HEK293 (cell line): ENCODE results near the gene FAM83C.

Source experiments
- CTCF ChIA-PET: fragments of 350-600 bp; formaldehyde crosslinking; extraction: SDS; loops from one replicate; lab custom pipeline; 2021; ENCODE audit warnings: antibody characterized with exemption; lab: Yijun Ruan, JAX
- POLR2A ChIA-PET: fragments of 300-600 bp; formaldehyde crosslinking; extraction: SDS; loops from one replicate; lab custom pipeline; 2020; ENCODE audit warnings: antibody characterized with exemption, inconsistent platforms; lab: Yijun Ruan, JAX
- H3K27ac ChIP-seq: fragments of 200-500 bp; sonication (Bioruptor generic); 2 replicates; pipeline ENCODE4 v1.5.1; 2014; ENCODE audit warnings: low read depth, low read length, control low read depth, inconsistent platforms; ENCODE audit errors: extremely low read depth
- H3K36me3 ChIP-seq, 2 experiments: fragments of 200-500 bp in 1 of 2; sonication (Bioruptor generic) in 1 of 2; 1 replicate in 1 of 2; 2 replicates in 1 of 2; pipeline ENCODE4 v1.5.1; 2014 to 2017; ENCODE audit warnings: inconsistent platforms in 2 of 2, low read length in 2 of 2; ENCODE audit not compliant: control insufficient read depth in 2 of 2, insufficient read depth in 1 of 2
- H3K4me1 ChIP-seq: fragments of 200-500 bp; sonication (Bioruptor generic); 2 replicates; pipeline ENCODE4 v1.5.1; 2014; ENCODE audit warnings: mild to moderate bottlenecking, low read length, inconsistent platforms; ENCODE audit not compliant: control insufficient read depth, insufficient read depth
- H3K4me3 ChIP-seq: 2 replicates; pipeline ENCODE4 v1.5.1; 2011; ENCODE audit warnings: low read depth, mild to moderate bottlenecking, control low read depth, low read length, moderate library complexity
- H3K9me3 ChIP-seq: fragments of 200-500 bp; sonication (Bioruptor generic); 2 replicates; pipeline ENCODE4 v1.5.1; 2014; ENCODE audit warnings: low read depth, low read length, inconsistent platforms; ENCODE audit not compliant: control insufficient read depth, insufficient read depth
- GLIS1 ChIP-seq: fragments of 450-650 bp; formaldehyde crosslinking; IDR thresholded peaks from 2 replicates; pipeline ENCODE4 v1.5.1; 2016; ENCODE audit warnings: missing biosample characterization, missing genetic modification characterization
- MZF1 ChIP-seq: fragments of 450-650 bp; formaldehyde crosslinking; IDR thresholded peaks from 2 replicates; pipeline ENCODE4 v1.5.1; 2017; ENCODE audit warnings: missing biosample characterization, missing genetic modification characterization, borderline replicate concordance
- SCRT1 ChIP-seq: fragments of 450-650 bp; formaldehyde crosslinking; IDR thresholded peaks from 2 replicates; pipeline ENCODE4 v1.5.1; 2016; ENCODE audit warnings: missing biosample characterization, missing genetic modification characterization, borderline replicate concordance
- SP3 ChIP-seq: fragments of 450-650 bp; formaldehyde crosslinking; IDR thresholded peaks from 2 replicates; pipeline ENCODE4 v1.5.1; 2016; ENCODE audit warnings: missing biosample characterization, missing genetic modification characterization
- ZNF510 ChIP-seq: fragments of 450-650 bp; formaldehyde crosslinking; IDR thresholded peaks from 2 replicates; pipeline ENCODE4 v1.5.1; 2018; ENCODE audit warnings: mild to moderate bottlenecking, missing genetic modification characterization, missing biosample characterization; ENCODE audit not compliant: insufficient replicate concordance
- ZNF514 ChIP-seq: fragments of 450-650 bp; formaldehyde crosslinking; IDR thresholded peaks from 2 replicates; pipeline ENCODE4 v1.5.1; 2016; ENCODE audit warnings: missing biosample characterization, missing genetic modification characterization
- ZNF548 ChIP-seq: fragments of 450-650 bp; formaldehyde crosslinking; IDR thresholded peaks from 2 replicates; pipeline ENCODE4 v1.5.1; 2016; ENCODE audit warnings: missing biosample characterization, missing genetic modification characterization
- ZNF658 ChIP-seq: fragments of 450-650 bp; formaldehyde crosslinking; IDR thresholded peaks from 2 replicates; pipeline ENCODE4; 2016; ENCODE audit warnings: missing biosample characterization, missing genetic modification characterization
- ZNF777 ChIP-seq: fragments of 450-650 bp; formaldehyde crosslinking; IDR thresholded peaks from 2 replicates; pipeline ENCODE4 v1.5.1; 2017; ENCODE audit warnings: missing biosample characterization, missing genetic modification characterization, borderline replicate concordance
- TF ChIP-seq, protein P1 (sequence below): fragments of 450-650 bp; formaldehyde crosslinking; IDR thresholded peaks from 2 replicates; pipeline ENCODE4 v1.5.1; 2016; ENCODE audit warnings: missing biosample characterization, missing genetic modification characterization, borderline replicate concordance
- TF ChIP-seq, protein P2 (sequence below): fragments of 450-650 bp; formaldehyde crosslinking; conservative IDR thresholded peaks from 2 replicates; pipeline ENCODE4 v1.5.1; 2016; ENCODE audit warnings: low read depth, missing biosample characterization, missing genetic modification characterization
- TF ChIP-seq, protein P3 (sequence below): fragments of 450-650 bp; formaldehyde crosslinking; IDR thresholded peaks from 2 replicates; pipeline ENCODE4 v1.5.1; 2017; ENCODE audit warnings: missing biosample characterization, mild to moderate bottlenecking, missing genetic modification characterization, moderate library complexity
- TF ChIP-seq, protein P4 (sequence below): fragments of 450-650 bp; formaldehyde crosslinking; IDR thresholded peaks from 2 replicates; pipeline ENCODE4 v1.5.1; 2016; ENCODE audit warnings: missing biosample characterization, missing genetic modification characterization
- TF ChIP-seq, protein P5 (sequence below): fragments of 450-650 bp; formaldehyde crosslinking; IDR thresholded peaks from 2 replicates; pipeline ENCODE4 v1.5.1; 2017; ENCODE audit warnings: missing biosample characterization, missing genetic modification characterization
- TF ChIP-seq, protein P6 (sequence below): fragments of 450-650 bp; IDR thresholded peaks from 2 replicates; pipeline ENCODE4 v1.5.1; 2018; ENCODE audit warnings: missing biosample characterization, missing genetic modification characterization
- TF ChIP-seq, protein P7 (sequence below): fragments of 450-650 bp; formaldehyde crosslinking; IDR thresholded peaks from 2 replicates; pipeline ENCODE4 v1.5.1; 2016; ENCODE audit warnings: missing biosample characterization, missing genetic modification characterization

FAM83C gene

DNA sequence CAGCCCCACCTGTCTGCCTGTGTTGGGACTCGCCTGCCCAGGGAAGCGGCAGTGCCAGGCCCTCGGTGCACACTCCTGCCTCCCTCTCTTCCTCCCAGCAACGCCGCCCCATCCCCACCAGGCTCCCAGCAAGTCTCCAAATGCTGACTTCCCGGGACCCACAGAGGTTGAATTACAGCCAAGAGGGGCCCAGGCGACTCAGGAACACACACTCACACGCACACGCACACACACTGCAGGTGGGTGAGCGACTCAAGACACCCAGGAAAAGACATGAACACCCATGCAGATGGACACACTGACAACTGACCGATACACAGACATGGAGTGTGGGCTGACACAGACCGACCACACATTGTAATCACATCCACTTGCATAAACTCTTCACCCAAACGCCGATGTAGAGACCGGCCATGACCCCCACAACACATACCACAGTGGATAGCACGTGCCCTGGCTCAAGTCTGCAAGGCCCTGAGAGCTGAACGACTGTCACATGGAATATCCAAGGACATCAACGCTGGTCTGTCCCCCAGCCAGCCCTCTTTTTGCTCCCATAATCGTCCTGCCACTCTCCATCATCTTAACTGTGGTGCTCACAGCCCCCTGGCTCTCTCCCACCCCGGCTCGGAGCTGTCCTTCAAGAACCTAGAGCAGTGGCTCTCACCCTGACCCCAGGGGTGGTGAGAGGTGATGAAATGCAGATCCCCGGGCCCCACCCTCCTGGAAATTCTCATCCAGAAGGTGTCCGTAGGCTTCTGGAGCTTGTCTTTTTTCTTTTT, 470 bp upstream of the FAM83C start:
- Histone ChIP-seq H3K4me1 (no peaks in the 10 kb centered on the region), H3K9me3 (no peaks in the 10 kb centered on the region), H3K27ac (no peak overlapping the region), H3K4me3 (no peak overlapping the region), H3K36me3 (no peaks in the 10 kb centered on the region)
- POLR2A ChIA-PET: interaction anchor here (0.9 kb wide), 1 partner anchor 8 kb away, joined by 3 read pairs; the partner anchor contains the start of gene EIF6
- CTCF ChIA-PET: interaction anchor here (0.6 to 1.7 kb wide), 2 partner anchors 10 to 657 kb away, joined by 4 to 6 read pairs; no protein-coding TSS in a partner anchor
- TF ChIP-seq, protein P1, sequence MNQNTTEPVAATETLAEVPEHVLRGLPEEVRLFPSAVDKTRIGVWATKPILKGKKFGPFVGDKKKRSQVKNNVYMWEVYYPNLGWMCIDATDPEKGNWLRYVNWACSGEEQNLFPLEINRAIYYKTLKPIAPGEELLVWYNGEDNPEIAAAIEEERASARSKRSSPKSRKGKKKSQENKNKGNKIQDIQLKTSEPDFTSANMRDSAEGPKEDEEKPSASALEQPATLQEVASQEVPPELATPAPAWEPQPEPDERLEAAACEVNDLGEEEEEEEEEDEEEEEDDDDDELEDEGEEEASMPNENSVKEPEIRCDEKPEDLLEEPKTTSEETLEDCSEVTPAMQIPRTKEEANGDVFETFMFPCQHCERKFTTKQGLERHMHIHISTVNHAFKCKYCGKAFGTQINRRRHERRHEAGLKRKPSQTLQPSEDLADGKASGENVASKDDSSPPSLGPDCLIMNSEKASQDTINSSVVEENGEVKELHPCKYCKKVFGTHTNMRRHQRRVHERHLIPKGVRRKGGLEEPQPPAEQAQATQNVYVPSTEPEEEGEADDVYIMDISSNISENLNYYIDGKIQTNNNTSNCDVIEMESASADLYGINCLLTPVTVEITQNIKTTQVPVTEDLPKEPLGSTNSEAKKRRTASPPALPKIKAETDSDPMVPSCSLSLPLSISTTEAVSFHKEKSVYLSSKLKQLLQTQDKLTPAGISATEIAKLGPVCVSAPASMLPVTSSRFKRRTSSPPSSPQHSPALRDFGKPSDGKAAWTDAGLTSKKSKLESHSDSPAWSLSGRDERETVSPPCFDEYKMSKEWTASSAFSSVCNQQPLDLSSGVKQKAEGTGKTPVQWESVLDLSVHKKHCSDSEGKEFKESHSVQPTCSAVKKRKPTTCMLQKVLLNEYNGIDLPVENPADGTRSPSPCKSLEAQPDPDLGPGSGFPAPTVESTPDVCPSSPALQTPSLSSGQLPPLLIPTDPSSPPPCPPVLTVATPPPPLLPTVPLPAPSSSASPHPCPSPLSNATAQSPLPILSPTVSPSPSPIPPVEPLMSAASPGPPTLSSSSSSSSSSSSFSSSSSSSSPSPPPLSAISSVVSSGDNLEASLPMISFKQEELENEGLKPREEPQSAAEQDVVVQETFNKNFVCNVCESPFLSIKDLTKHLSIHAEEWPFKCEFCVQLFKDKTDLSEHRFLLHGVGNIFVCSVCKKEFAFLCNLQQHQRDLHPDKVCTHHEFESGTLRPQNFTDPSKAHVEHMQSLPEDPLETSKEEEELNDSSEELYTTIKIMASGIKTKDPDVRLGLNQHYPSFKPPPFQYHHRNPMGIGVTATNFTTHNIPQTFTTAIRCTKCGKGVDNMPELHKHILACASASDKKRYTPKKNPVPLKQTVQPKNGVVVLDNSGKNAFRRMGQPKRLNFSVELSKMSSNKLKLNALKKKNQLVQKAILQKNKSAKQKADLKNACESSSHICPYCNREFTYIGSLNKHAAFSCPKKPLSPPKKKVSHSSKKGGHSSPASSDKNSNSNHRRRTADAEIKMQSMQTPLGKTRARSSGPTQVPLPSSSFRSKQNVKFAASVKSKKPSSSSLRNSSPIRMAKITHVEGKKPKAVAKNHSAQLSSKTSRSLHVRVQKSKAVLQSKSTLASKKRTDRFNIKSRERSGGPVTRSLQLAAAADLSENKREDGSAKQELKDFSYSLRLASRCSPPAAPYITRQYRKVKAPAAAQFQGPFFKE (tag by site-specific recombination): no peak
- TF ChIP-seq ZNF548 (tag by site-specific recombination) (no peak), ZNF510 (tag by site-specific recombination) (no peak), ZNF777 (no peak), SP3 (tag by site-specific recombination) (no peak), MZF1 (tag by site-specific recombination) (no peak), ZNF514 (no peak), GLIS1 (tag by site-specific recombination) (0 out of 2 replicates have a peak, but pooled peaks have one; percentile 10), ZNF658 (no peak), SCRT1 (tag by site-specific recombination) (no peak)
- TF ChIP-seq, protein P2, sequence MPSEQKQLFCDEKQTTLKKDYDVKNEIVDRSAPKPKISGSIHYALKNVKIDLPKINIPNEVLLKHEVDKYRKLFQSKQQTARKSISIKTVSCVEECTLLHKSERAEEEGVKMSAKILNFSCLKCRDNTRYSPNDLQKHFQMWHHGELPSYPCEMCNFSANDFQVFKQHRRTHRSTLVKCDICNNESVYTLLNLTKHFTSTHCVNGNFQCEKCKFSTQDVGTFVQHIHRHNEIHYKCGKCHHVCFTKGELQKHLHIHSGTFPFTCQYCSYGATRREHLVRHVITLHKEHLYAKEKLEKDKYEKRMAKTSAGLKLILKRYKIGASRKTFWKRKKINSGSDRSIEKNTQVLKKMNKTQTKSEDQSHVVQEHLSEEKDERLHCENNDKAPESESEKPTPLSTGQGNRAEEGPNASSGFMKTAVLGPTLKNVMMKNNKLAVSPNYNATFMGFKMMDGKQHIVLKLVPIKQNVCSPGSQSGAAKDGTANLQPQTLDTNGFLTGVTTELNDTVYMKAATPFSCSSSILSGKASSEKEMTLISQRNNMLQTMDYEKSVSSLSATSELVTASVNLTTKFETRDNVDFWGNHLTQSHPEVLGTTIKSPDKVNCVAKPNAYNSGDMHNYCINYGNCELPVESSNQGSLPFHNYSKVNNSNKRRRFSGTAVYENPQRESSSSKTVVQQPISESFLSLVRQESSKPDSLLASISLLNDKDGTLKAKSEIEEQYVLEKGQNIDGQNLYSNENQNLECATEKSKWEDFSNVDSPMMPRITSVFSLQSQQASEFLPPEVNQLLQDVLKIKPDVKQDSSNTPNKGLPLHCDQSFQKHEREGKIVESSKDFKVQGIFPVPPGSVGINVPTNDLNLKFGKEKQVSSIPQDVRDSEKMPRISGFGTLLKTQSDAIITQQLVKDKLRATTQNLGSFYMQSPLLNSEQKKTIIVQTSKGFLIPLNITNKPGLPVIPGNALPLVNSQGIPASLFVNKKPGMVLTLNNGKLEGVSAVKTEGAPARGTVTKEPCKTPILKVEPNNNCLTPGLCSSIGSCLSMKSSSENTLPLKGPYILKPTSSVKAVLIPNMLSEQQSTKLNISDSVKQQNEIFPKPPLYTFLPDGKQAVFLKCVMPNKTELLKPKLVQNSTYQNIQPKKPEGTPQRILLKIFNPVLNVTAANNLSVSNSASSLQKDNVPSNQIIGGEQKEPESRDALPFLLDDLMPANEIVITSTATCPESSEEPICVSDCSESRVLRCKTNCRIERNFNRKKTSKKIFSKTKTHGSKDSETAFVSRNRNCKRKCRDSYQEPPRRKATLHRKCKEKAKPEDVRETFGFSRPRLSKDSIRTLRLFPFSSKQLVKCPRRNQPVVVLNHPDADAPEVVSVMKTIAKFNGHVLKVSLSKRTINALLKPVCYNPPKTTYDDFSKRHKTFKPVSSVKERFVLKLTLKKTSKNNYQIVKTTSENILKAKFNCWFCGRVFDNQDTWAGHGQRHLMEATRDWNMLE (tag by site-specific recombination): no peak
- TF ChIP-seq, protein P3, sequence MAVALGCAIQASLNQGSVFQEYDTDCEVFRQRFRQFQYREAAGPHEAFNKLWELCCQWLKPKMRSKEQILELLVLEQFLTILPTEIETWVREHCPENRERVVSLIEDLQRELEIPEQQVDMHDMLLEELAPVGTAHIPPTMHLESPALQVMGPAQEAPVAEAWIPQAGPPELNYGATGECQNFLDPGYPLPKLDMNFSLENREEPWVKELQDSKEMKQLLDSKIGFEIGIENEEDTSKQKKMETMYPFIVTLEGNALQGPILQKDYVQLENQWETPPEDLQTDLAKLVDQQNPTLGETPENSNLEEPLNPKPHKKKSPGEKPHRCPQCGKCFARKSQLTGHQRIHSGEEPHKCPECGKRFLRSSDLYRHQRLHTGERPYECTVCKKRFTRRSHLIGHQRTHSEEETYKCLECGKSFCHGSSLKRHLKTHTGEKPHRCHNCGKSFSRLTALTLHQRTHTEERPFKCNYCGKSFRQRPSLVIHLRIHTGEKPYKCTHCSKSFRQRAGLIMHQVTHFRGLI (tag by site-specific recombination): no peak
- TF ChIP-seq, protein P4, sequence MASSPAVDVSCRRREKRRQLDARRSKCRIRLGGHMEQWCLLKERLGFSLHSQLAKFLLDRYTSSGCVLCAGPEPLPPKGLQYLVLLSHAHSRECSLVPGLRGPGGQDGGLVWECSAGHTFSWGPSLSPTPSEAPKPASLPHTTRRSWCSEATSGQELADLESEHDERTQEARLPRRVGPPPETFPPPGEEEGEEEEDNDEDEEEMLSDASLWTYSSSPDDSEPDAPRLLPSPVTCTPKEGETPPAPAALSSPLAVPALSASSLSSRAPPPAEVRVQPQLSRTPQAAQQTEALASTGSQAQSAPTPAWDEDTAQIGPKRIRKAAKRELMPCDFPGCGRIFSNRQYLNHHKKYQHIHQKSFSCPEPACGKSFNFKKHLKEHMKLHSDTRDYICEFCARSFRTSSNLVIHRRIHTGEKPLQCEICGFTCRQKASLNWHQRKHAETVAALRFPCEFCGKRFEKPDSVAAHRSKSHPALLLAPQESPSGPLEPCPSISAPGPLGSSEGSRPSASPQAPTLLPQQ: peak; percentile 66
- TF ChIP-seq, protein P5, sequence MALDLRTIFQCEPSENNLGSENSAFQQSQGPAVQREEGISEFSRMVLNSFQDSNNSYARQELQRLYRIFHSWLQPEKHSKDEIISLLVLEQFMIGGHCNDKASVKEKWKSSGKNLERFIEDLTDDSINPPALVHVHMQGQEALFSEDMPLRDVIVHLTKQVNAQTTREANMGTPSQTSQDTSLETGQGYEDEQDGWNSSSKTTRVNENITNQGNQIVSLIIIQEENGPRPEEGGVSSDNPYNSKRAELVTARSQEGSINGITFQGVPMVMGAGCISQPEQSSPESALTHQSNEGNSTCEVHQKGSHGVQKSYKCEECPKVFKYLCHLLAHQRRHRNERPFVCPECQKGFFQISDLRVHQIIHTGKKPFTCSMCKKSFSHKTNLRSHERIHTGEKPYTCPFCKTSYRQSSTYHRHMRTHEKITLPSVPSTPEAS (tag by site-specific recombination): no peak
- TF ChIP-seq, protein P6, sequence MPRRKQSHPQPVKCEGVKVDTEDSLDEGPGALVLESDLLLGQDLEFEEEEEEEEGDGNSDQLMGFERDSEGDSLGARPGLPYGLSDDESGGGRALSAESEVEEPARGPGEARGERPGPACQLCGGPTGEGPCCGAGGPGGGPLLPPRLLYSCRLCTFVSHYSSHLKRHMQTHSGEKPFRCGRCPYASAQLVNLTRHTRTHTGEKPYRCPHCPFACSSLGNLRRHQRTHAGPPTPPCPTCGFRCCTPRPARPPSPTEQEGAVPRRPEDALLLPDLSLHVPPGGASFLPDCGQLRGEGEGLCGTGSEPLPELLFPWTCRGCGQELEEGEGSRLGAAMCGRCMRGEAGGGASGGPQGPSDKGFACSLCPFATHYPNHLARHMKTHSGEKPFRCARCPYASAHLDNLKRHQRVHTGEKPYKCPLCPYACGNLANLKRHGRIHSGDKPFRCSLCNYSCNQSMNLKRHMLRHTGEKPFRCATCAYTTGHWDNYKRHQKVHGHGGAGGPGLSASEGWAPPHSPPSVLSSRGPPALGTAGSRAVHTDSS (tag by site-specific recombination): no peak
- TF ChIP-seq, protein P7, sequence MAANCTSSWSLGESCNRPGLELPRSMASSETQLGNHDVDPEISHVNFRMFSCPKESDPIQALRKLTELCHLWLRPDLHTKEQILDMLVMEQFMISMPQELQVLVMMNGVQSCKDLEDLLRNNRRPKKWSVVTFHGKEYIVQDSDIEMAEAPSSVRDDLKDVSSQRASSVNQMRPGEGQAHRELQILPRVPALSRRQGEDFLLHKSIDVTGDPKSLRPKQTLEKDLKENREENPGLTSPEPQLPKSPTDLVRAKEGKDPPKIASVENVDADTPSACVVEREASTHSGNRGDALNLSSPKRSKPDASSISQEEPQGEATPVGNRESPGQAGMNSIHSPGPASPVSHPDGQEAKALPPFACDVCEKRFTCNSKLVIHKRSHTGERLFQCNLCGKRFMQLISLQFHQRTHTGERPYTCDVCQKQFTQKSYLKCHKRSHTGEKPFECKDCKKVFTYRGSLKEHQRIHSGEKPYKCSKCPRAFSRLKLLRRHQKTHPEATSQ: no peak
